GM12878 (cell line): Measurements from ENCODE around the gene TNFAIP8L2. TPM values are rescaled to one million over a fixed set of nuclear protein-coding genes. Genes with fewer than 3 reads are reported as not detected.

Source experiments
- ATAC-seq: fragments of 200-7000 bp; cut with Tn5 transposase; 3 replicates; pipeline ENCODE4 v1.9.1; 2020; ENCODE audit warnings: mild to moderate bottlenecking, moderate library complexity
- BruUV-seq: library from RNA; stranded (reverse); fragments of 400-500 nt; replicated peaks from 2 replicates; lab custom pipeline; 2021; lab: Mats Ljungman, UMichigan
- CTCF ChIA-PET: fragments of 300-600 bp; sonication (Branson Sonifier 250); formaldehyde crosslinking; extraction: SDS; loops from one replicate; lab custom pipeline; 2021; ENCODE audit warnings: inconsistent platforms; lab: Yijun Ruan, JAX
- POLR2A ChIA-PET: fragments of 350-600 bp; formaldehyde crosslinking; extraction: SDS; loops from one replicate; lab custom pipeline; 2021; ENCODE audit warnings: inconsistent platforms; lab: Charles Lee
- RAD21 ChIA-PET: fragments of 300-600 bp; sonication (Branson Sonifier 250); formaldehyde crosslinking; loops from one replicate; lab custom pipeline; 2023; ENCODE audit warnings: antibody characterized with exemption; ENCODE audit not compliant: unreplicated experiment; lab: Charles Lee
- SMC1A ChIA-PET: fragments of 300-600 bp; sonication (Branson Sonifier 250); formaldehyde crosslinking; loops from one replicate; lab custom pipeline; 2023; ENCODE audit not compliant: unreplicated experiment, uncharacterized antibody; lab: Charles Lee
- DNase-seq: peaks from one replicate; pipeline ENCODE4 v3.0.0-alpha.2; 2011; ENCODE audit warnings: low read depth, low spot score
- FAIRE-seq: peaks from 3 replicates; lab custom pipeline; 2011; peaks lifted over from hg19 to GRCh38; lab: Jason Lieb, UNC
- H2AFZ ChIP-seq: 2 replicates; pipeline ENCODE4 v1.6.0; 2011; ENCODE audit warnings: low read depth, low read length, control low read depth; ENCODE audit not compliant: control insufficient read depth
- H3K27ac ChIP-seq: 2 replicates; pipeline ENCODE4 v1.5.1; 2011; ENCODE audit warnings: control low read depth; ENCODE audit not compliant: control insufficient read depth, insufficient read depth
- H3K27me3 ChIP-seq, 2 experiments: replicated peaks in 1 of 2; 2 replicates each; pipeline versions ENCODE4 v1.6.0 to v1.6.1; 2011; ENCODE audit warnings: low read length in 1 of 2; ENCODE audit not compliant: control insufficient read depth in 2 of 2, insufficient read depth in 2 of 2
- H3K36me3 ChIP-seq, 2 experiments: 2 replicates each; pipeline ENCODE4 v1.5.1; 2011; ENCODE audit warnings: low read length in 1 of 2; ENCODE audit not compliant: control insufficient read depth in 2 of 2, insufficient read depth in 2 of 2
- H3K4me1 ChIP-seq: 2 replicates; pipeline ENCODE4 v1.6.1; 2011; ENCODE audit warnings: mild to moderate bottlenecking, low read length, moderate library complexity, mixed read lengths; ENCODE audit not compliant: control insufficient read depth, insufficient read depth
- H3K4me2 ChIP-seq: 2 replicates; pipeline ENCODE4 v1.6.0; 2011; ENCODE audit warnings: control low read depth; ENCODE audit not compliant: control insufficient read depth, insufficient read depth
- H3K4me3 ChIP-seq: fragments of 200-600 bp; sonication (generic); 2 replicates; pipeline ENCODE4 v1.5.1; 2016
- H3K79me2 ChIP-seq: 2 replicates; pipeline ENCODE4 v1.6.0; 2011; ENCODE audit warnings: low read length; ENCODE audit not compliant: control insufficient read depth, insufficient read depth
- H3K9ac ChIP-seq: 2 replicates; pipeline ENCODE4 v1.8.0; 2011; ENCODE audit warnings: low read length, control low read depth, mixed read lengths; ENCODE audit not compliant: control insufficient read depth, insufficient read depth
- H3K9me3 ChIP-seq: replicated peaks from 3 replicates; pipeline ENCODE4 v1.5.1; 2011; ENCODE audit warnings: mild to moderate bottlenecking, low read length; ENCODE audit not compliant: control insufficient read depth, insufficient read depth
- H4K20me1 ChIP-seq: 2 replicates; pipeline ENCODE4 v1.6.0; 2011; ENCODE audit not compliant: control insufficient read depth, insufficient read depth
- BMI1 ChIP-seq: fragments of 450-650 bp; IDR thresholded peaks from 2 replicates; pipeline ENCODE4 v1.6.1; 2016; ENCODE audit warnings: mild to moderate bottlenecking, moderate library complexity, borderline replicate concordance
- JUND ChIP-seq: IDR thresholded peaks from 2 replicates; pipeline ENCODE4 v1.6.1; 2012; ENCODE audit warnings: low read depth, mild to moderate bottlenecking, low read length, improper control_type of control experiment, moderate library complexity
- POLR2A ChIP-seq: IDR thresholded peaks from 2 replicates; pipeline ENCODE4 v1.6.1; 2011; ENCODE audit warnings: low read depth, mild to moderate bottlenecking, low read length
- RAD21 ChIP-seq: IDR thresholded peaks from 2 replicates; pipeline ENCODE4 v1.6.1; 2011; ENCODE audit warnings: mild to moderate bottlenecking, low read depth, low read length, moderate library complexity; ENCODE audit not compliant: insufficient read depth
- RELA ChIP-seq: fragments of 450-650 bp; IDR thresholded peaks from 2 replicates; pipeline ENCODE4 v1.8.0; 2014; ENCODE audit warnings: borderline replicate concordance; ENCODE audit not compliant: partially characterized antibody
- SMAD5 ChIP-seq: IDR thresholded peaks from 2 replicates; pipeline ENCODE4 v1.6.1; 2016; ENCODE audit warnings: antibody characterized with exemption, low read depth
- ZZZ3 ChIP-seq: IDR thresholded peaks from 2 replicates; pipeline ENCODE4 v1.6.1; 2011; ENCODE audit warnings: low read depth; ENCODE audit not compliant: control insufficient read depth, insufficient read length
- WGBS: methylation state at CpG from one replicate; pipeline ENCODE4 v1.1.6; 2016; ENCODE audit warnings: low lambda C conversion rate; ENCODE audit not compliant: insufficient replicate concordance, insufficient coverage; ENCODE audit errors: missing lambda C conversion rate; 5-methylcytosine and 5-hydroxymethylcytosine counted together
- in situ Hi-C: fragments of 300-500 bp; cut with MboI; formaldehyde crosslinking; loops from 9 replicates; pipeline ENCODE4 v1.14.3; 2018; ENCODE audit warnings: mixed read lengths
- intact Hi-C: fragments of 100-400 bp; cut with micrococcal nuclease; formaldehyde crosslinking; loops from one replicate; pipeline ENCODE4 v1.14.2; 2022; ENCODE audit not compliant: unreplicated experiment
- polyA plus RNA-seq, 11 experiments: library from polyadenylated mRNA; depleted of rRNA in 4 of 11; unstranded in 6 of 11; stranded (reverse) in 5 of 11; fragments of >200 nt; fragmentation: Nextera tagmentation in 4 of 11; fragmentation: Illumina TruSeq in 1 of 11; extraction: Ambion mirVana in 4 of 11; extraction: Trizol in 1 of 11; gene quantifications; 1 replicate in 1 of 11; 2 replicates in 10 of 11; pipeline versions ENCODE4 v1.2.1 to v1.2.3, GENCODE V29; 2011 to 2016; ENCODE audit warnings: inconsistent platforms in 2 of 11, missing spikeins in 2 of 11, low read depth in 1 of 11
- total RNA-seq, 4 experiments: library from RNA; depleted of rRNA in 3 of 4; stranded (reverse); fragments of >200 nt in 3 of 4; fragmentation: Illumina TruSeq in 1 of 4; extraction: Trizol in 1 of 4; gene quantifications; 2 replicates each; pipeline versions ENCODE4 v1.2.1 to v1.2.3, GENCODE V29; 2013 to 2021

TNFAIP8L2 gene
- total and polyA plus RNA-seq, 10 of the 15 experiments (the other 5 are each of a cell fraction or from before 2014, with no cell fraction given), result 5.4 to 26.3 (median 14.2) TPM

DNA sequence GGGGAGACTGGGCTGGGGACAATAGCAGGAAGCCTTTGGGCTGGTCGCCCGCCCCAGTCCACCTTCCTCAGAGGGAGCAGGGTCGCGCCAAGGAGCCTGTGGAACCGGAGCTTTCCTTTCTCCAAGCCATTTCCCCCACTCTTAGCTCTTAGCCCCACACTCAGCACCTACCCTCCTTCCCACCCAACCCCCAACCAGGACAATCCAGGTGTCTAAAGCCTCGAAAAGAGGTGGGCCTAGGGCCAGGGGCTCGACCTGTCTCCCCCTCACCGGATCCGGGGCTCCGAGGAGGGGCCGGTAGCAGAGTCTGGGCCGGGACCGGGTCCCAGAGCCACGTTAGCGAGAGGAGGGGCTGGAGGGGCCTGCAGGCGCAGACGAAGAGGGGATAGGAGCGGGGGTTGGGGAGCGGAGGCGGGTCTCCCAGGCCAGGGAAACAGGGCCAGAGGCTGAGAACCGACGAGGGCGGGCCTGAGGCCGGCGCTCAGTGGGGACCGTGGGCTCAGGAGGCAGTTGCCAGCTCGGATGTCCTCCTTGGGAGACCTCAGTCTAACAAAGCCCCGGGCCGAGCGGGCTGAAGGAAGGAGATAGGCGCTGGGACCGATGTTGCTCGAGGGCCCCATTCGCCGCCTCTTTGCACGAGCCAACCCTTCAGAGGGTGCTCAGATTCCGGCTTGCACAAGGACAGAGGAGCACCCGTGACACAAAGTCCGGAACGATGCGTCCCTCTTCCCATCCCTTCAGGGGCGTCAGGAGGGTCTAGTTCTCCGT is 11.0 kb upstream of the TNFAIP8L2 start:
- intact Hi-C loops, result no loop called here

DNA sequence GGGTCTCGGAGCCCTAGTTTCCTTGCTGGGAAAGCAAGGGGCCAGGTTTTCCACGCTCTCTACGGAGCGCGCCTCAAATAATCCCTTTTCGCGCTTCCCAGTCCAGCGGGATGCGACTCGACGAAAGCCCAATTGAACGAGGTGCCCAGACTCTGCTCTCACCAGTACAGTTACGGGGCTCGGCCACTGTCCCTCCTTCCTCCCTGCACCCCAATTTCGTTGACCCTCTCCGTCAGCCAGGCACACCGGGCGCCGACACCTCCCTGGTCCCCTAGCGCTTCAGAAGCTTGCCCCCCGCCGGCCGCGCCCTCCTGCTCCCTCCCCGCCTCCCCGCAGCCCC is 10.4 kb upstream of the TNFAIP8L2 start:
- Histone ChIP-seq H3K9me3 (no peaks in the 10 kb centered on the region), H2AFZ (peak overlapping the region; percentile 94), H3K27ac (no peak overlapping the region), H3K27me3 (peaks cover 0 to 8% of the 10 kb centered on the region in 2 experiments), H3K36me3 (no peaks in the 10 kb centered on the region), H3K9ac (peak overlapping the region; percentile 54; the same call in 1 of the 2 replicates), H4K20me1 (no peaks in the 10 kb centered on the region; the same call in 1 of the 2 replicates), H3K4me3 (peak overlapping the region; percentile 83), H3K4me2 (peak overlapping the region; percentile 99), H3K79me2 (no peaks in the 10 kb centered on the region), H3K4me1 (no peaks in the 10 kb centered on the region; the same call in 1 of the 2 replicates)
- SMC1A ChIA-PET, result no interaction called here
- TF ChIP-seq BMI1, result peak; percentile 43; the same call in 1 of the 2 replicates
- no peak for TF ChIP-seq RAD21
- CTCF ChIA-PET, result interaction anchor here (1.2 kb wide), 1 partner anchor 46 kb away, joined by 5 read pairs; no protein-coding TSS in a partner anchor
- FAIRE-seq (no peak), ATAC-seq (peak; percentile 3; the same call in 2 of the 3 replicates), DNase-seq (no peak)
- BruUV-seq, result no TSS peak
- in situ Hi-C loops, result no loop called here
- POLR2A ChIA-PET, result no interaction called here
- WGBS, result 12% methylated on average over 20 of the region's 26 CpGs
- intact Hi-C loops, result no loop called here
- RAD21 ChIA-PET, result interaction anchor here (0.9 kb wide), 1 partner anchor 11 kb away, joined by 3 read pairs; the partner anchor contains the start of gene TNFAIP8L2

More for the DNA sequence above, 11.0 kb upstream of the TNFAIP8L2 start:
- Histone ChIP-seq H3K36me3 (no peaks in the 10 kb centered on the region), H2AFZ (peak overlapping the region; percentile 94), H3K27me3 (peaks cover 0 to 8% of the 10 kb centered on the region in 2 experiments), H3K79me2 (no peaks in the 10 kb centered on the region), H3K9ac (no peak overlapping the region; the same call in 1 of the 2 replicates), H4K20me1 (no peaks in the 10 kb centered on the region; the same call in 1 of the 2 replicates), H3K9me3 (no peaks in the 10 kb centered on the region), H3K27ac (no peak overlapping the region), H3K4me3 (0 out of 2 replicates have a peak overlapping the region, but pooled peaks have one; percentile 83), H3K4me1 (no peaks in the 10 kb centered on the region; the same call in 1 of the 2 replicates), H3K4me2 (peak overlapping the region; percentile 99)
- ChIA-PET SMC1A (interaction anchor here (0.8 kb wide), 1 partner anchor 11 kb away, joined by 3 read pairs; the partner anchor contains the start of gene TNFAIP8L2), POLR2A (no interaction called here), CTCF (interaction anchor here (1.0 kb wide), 2 partner anchors 11 to 46 kb away, joined by 3 to 6 read pairs; partner anchors contain the start of gene TNFAIP8L2), RAD21 (interaction anchor here (0.9 to 2.7 kb wide), 2 partner anchors 10 to 11 kb away, joined by 3 to 13 read pairs; partner anchors contain the start of gene TNFAIP8L2)
- 43% methylated on average over 42 of the region's 43 CpGs for WGBS
- DNase-seq (no peak), FAIRE-seq (no peak), ATAC-seq (no peak)
- in situ Hi-C loops, result no loop called here
- TF ChIP-seq ZZZ3 (no peak), RAD21 (no peak), RELA (no peak), SMAD5 (no peak), POLR2A (no peak), JUND (no peak)
- no TSS peak for BruUV-seq
